IMR-90 (cell line): ENCODE measurements around the gene MLH3. TPM values are rescaled to one million over a fixed set of nuclear protein-coding genes. Genes with fewer than 3 reads are reported as not detected.

Experiments
- ATAC-seq: fragments of 200-7000 bp; cut with Tn5 transposase; 2 replicates; pipeline ENCODE4 v1.9.1; 2020; ENCODE audit warnings: low read depth, mild to moderate bottlenecking, moderate library complexity
- BruUV-seq: library from RNA; stranded (reverse); fragments of 400-500 nt; replicated peaks from 2 replicates; lab custom pipeline; 2021; lab: Mats Ljungman, UMichigan
- CTCF ChIA-PET: fragments of 300-600 bp; formaldehyde crosslinking; extraction: SDS; loops from one replicate; lab custom pipeline; 2021; ENCODE audit warnings: antibody characterized with exemption; lab: Yijun Ruan, JAX
- POLR2A ChIA-PET: fragments of 300-600 bp; sonication (Branson Sonifier 250); formaldehyde crosslinking; loops from one replicate; lab custom pipeline; 2022; ENCODE audit warnings: antibody characterized with exemption; ENCODE audit not compliant: unreplicated experiment; lab: Charles Lee
- DNase-seq: peaks from one replicate; pipeline ENCODE4 v3.0.0; 2013
- H2AFZ ChIP-seq: replicated peaks from 2 replicates; pipeline ENCODE3; 2013; ENCODE audit warnings: low read length, mild to moderate bottlenecking; ENCODE audit not compliant: poor library complexity
- H2AK5ac ChIP-seq: 2 replicates; pipeline ENCODE4 v1.6.1; 2013; ENCODE audit warnings: low read depth, low read length, inconsistent platforms
- H2AK9ac ChIP-seq: replicated peaks from 2 replicates; pipeline ENCODE3; 2013; ENCODE audit warnings: mild to moderate bottlenecking, low read depth, low read length, moderate library complexity; ENCODE audit not compliant: poor library complexity
- H2BK120ac ChIP-seq: 2 replicates; pipeline ENCODE4 v1.6.1; 2013; ENCODE audit warnings: low read depth, low read length, inconsistent platforms
- H2BK15ac ChIP-seq: 3 replicates; pipeline ENCODE4 v1.6.1; 2013; ENCODE audit warnings: low read depth, low read length, inconsistent platforms
- H2BK20ac ChIP-seq: 2 replicates; pipeline ENCODE4 v1.6.1; 2013; ENCODE audit warnings: low read depth, mild to moderate bottlenecking, inconsistent platforms, low read length, moderate library complexity
- H2BK5ac ChIP-seq: 2 replicates; pipeline ENCODE4 v1.6.1; 2013; ENCODE audit warnings: mild to moderate bottlenecking, low read depth, low read length, inconsistent platforms; ENCODE audit not compliant: poor library complexity, severe bottlenecking
- H3K14ac ChIP-seq: replicated peaks from 2 replicates; pipeline ENCODE4 v1.6.1; 2013; ENCODE audit warnings: low read depth, low read length, inconsistent platforms
- H3K18ac ChIP-seq: 2 replicates; pipeline ENCODE4 v1.6.1; 2013; ENCODE audit warnings: low read depth, low read length, control low read depth
- H3K23ac ChIP-seq: 2 replicates; pipeline ENCODE4 v1.6.1; 2013; ENCODE audit warnings: low read depth, low read length, inconsistent platforms
- H3K27ac ChIP-seq: 2 replicates; pipeline ENCODE4 v1.5.1; 2013; ENCODE audit warnings: mild to moderate bottlenecking, control low read depth, low read length; ENCODE audit not compliant: insufficient read depth
- H3K27me3 ChIP-seq: 2 replicates; pipeline ENCODE4 v1.6.1; 2013; ENCODE audit warnings: low read length; ENCODE audit not compliant: control insufficient read depth, insufficient read depth
- H3K36me3 ChIP-seq: 2 replicates; pipeline ENCODE4 v1.6.1; 2013; ENCODE audit warnings: low read length, mixed read lengths; ENCODE audit not compliant: control insufficient read depth, insufficient read depth
- H3K4ac ChIP-seq: 2 replicates; pipeline ENCODE4 v1.6.1; 2013; ENCODE audit warnings: low read depth, low read length, inconsistent platforms
- H3K4me1 ChIP-seq: 2 replicates; pipeline ENCODE4 v1.6.1; 2013; ENCODE audit warnings: low read length, mixed read lengths; ENCODE audit not compliant: control insufficient read depth, insufficient read depth
- H3K4me2 ChIP-seq: 2 replicates; pipeline ENCODE4 v1.6.1; 2013; ENCODE audit warnings: low read depth, mild to moderate bottlenecking, control low read depth, low read length, moderate library complexity
- H3K4me3 ChIP-seq: 2 replicates; pipeline ENCODE4 v1.5.1; 2013; ENCODE audit warnings: low read depth, mild to moderate bottlenecking, control low read depth, low read length, moderate library complexity; ENCODE audit not compliant: insufficient read depth
- H3K56ac ChIP-seq: 2 replicates; pipeline ENCODE4 v1.6.1; 2013; ENCODE audit warnings: low read length, inconsistent platforms; ENCODE audit not compliant: insufficient read depth; ENCODE audit errors: extremely low read depth
- H3K79me1 ChIP-seq, 2 experiments: 2 replicates each; pipeline ENCODE4 v1.6.1; 2013; ENCODE audit warnings: low read length in 2 of 2, inconsistent platforms in 1 of 2, low read depth in 1 of 2
- H3K9ac ChIP-seq: 2 replicates; pipeline ENCODE4 v1.6.1; 2013; ENCODE audit warnings: low read depth, low read length, control low read depth
- H3K9me1 ChIP-seq: 2 replicates; pipeline ENCODE4 v1.6.1; 2013; ENCODE audit warnings: low read length, inconsistent platforms; ENCODE audit not compliant: insufficient read depth
- H3K9me3 ChIP-seq: 2 replicates; pipeline ENCODE4 v1.6.1; 2013; ENCODE audit warnings: low read length; ENCODE audit not compliant: control insufficient read depth, insufficient read depth
- H4K20me1 ChIP-seq: 2 replicates; pipeline ENCODE4 v1.6.1; 2013; ENCODE audit warnings: low read length, inconsistent platforms; ENCODE audit not compliant: insufficient read depth
- H4K5ac ChIP-seq: 2 replicates; pipeline ENCODE4 v1.6.1; 2013; ENCODE audit warnings: mild to moderate bottlenecking, low read depth, low read length, control low read depth
- H4K8ac ChIP-seq, 2 experiments: 2 replicates each; pipeline ENCODE4 v1.6.1; 2013; ENCODE audit warnings: low read depth in 2 of 2, low read length in 2 of 2, control low read depth in 1 of 2, inconsistent platforms in 1 of 2
- H4K91ac ChIP-seq: 2 replicates; pipeline ENCODE4 v1.6.1; 2013; ENCODE audit warnings: low read depth, low read length, inconsistent platforms; ENCODE audit not compliant: insufficient read depth
- BHLHE40 ChIP-seq: fragments of 150-350 bp; IDR thresholded peaks from 2 replicates; pipeline ENCODE4 v1.6.1; 2016; ENCODE audit warnings: mild to moderate bottlenecking, low read depth, low read length
- CEBPB ChIP-seq: IDR thresholded peaks from 2 replicates; pipeline ENCODE4 v1.6.1; 2012; ENCODE audit warnings: low read depth, low read length, improper control_type of control experiment
- CHD1 ChIP-seq: IDR thresholded peaks from 2 replicates; pipeline ENCODE4 v1.6.1; 2012; ENCODE audit warnings: low read depth, low read length, improper control_type of control experiment
- ELK1 ChIP-seq: fragments of 150-350 bp; IDR thresholded peaks from 2 replicates; pipeline ENCODE4 v1.6.1; 2016; ENCODE audit warnings: low read depth, mild to moderate bottlenecking, low read length, moderate library complexity, borderline replicate concordance
- FOS ChIP-seq: fragments of 150-350 bp; IDR thresholded peaks from 2 replicates; pipeline ENCODE4 v1.6.1; 2016; ENCODE audit warnings: low read depth, low read length
- MAFK ChIP-seq: IDR thresholded peaks from 2 replicates; pipeline ENCODE4 v1.6.1; 2012; ENCODE audit warnings: low read depth, low read length, improper control_type of control experiment
- MAZ ChIP-seq: IDR thresholded peaks from 2 replicates; pipeline ENCODE4 v1.6.1; 2012; ENCODE audit warnings: low read depth, mild to moderate bottlenecking, low read length, improper control_type of control experiment, moderate library complexity, borderline replicate concordance
- MXI1 ChIP-seq: IDR thresholded peaks from 2 replicates; pipeline ENCODE4 v1.6.1; 2012; ENCODE audit warnings: low read depth, mild to moderate bottlenecking, low read length, moderate library complexity, borderline replicate concordance
- NFE2L2 ChIP-seq: fragments of 150-350 bp; IDR thresholded peaks from 2 replicates; pipeline ENCODE4 v1.6.1; 2016; ENCODE audit warnings: low read depth, mild to moderate bottlenecking, low read length
- POLR2A ChIP-seq: IDR thresholded peaks from 2 replicates; pipeline ENCODE4 v1.6.1; 2012; ENCODE audit warnings: mild to moderate bottlenecking, low read depth, low read length
- RAD21 ChIP-seq: IDR thresholded peaks from 2 replicates; pipeline ENCODE4 v1.6.1; 2012; ENCODE audit warnings: low read length, improper control_type of control experiment
- RCOR1 ChIP-seq: IDR thresholded peaks from 2 replicates; pipeline ENCODE4 v1.6.1; 2012; ENCODE audit warnings: mild to moderate bottlenecking, low read length, improper control_type of control experiment; ENCODE audit not compliant: insufficient replicate concordance
- RFX5 ChIP-seq: IDR thresholded peaks from 2 replicates; pipeline ENCODE4 v1.8.0; 2012; ENCODE audit warnings: low read depth, mild to moderate bottlenecking, low read length, moderate library complexity
- SMC3 ChIP-seq: fragments of 150-350 bp; IDR thresholded peaks from 2 replicates; pipeline ENCODE4 v1.6.1; 2016; ENCODE audit warnings: low read depth, mild to moderate bottlenecking, antibody characterized with exemption, low read length, moderate library complexity
- WGBS, 2 experiments: methylation state at CpG; one replicate each; pipeline versions ENCODE4 v1.1.5 to v1.1.7; 2013; ENCODE audit warnings: missing lambda C conversion rate in 2 of 2; ENCODE audit not compliant: insufficient read length in 1 of 2; ENCODE audit errors: extremely low coverage in 2 of 2; 5-methylcytosine and 5-hydroxymethylcytosine counted together
- dilution Hi-C: fragments of 300-500 bp; cut with HindIII; formaldehyde crosslinking; loops from one replicate; pipeline ENCODE4 v1.14.3; 2018; ENCODE audit warnings: low sequenced_read_pairs; ENCODE audit not compliant: unreplicated experiment
- in situ Hi-C: fragments of 300-500 bp; cut with MboI; formaldehyde crosslinking; loops from 3 replicates; pipeline ENCODE4 v1.14.3; 2019; ENCODE audit warnings: low sequenced_read_pairs, inconsistent platforms, mixed read lengths
- intact Hi-C: fragments of 100-400 bp; cut with micrococcal nuclease; formaldehyde crosslinking; loops from 2 replicates; pipeline ENCODE4 v1.10.0; 2022
- polyA plus RNA-seq, 3 experiments: library from polyadenylated mRNA; depleted of rRNA; stranded (reverse); fragments of >200 nt; gene quantifications; 2 replicates each; pipeline ENCODE4 v1.2.3, GENCODE V29; 2012; ENCODE audit warnings: low replicate concordance in 1 of 3
- total RNA-seq: library from RNA; depleted of rRNA; stranded (reverse); fragments of >200 nt; gene quantifications from 2 replicates; pipeline ENCODE4 v1.2.3, GENCODE V29; 2012
- TF ChIP-seq, protein P1 (sequence below): fragments of 150-350 bp; IDR thresholded peaks from 2 replicates; pipeline ENCODE4 v1.6.1; 2017; ENCODE audit warnings: mild to moderate bottlenecking, antibody characterized with exemption, low read length, low read depth
- TF ChIP-seq, protein P2 (sequence below): conservative IDR thresholded peaks from 2 replicates; pipeline ENCODE4 v1.5.1; 2012; ENCODE audit warnings: mild to moderate bottlenecking, low read depth, low read length, improper control_type of control experiment

MLH3 gene
- total and polyA plus RNA-seq, 2 of the 4 experiments (the other 2 are of a cell fraction), result 5.6 to 14.7 TPM

- Histone ChIP-seq H2AFZ (no peak overlapping the region), H2BK5ac (no peak overlapping the region), H3K4me2 (no peak overlapping the region), H2BK15ac (no peak overlapping the region), H3K27ac (no peak overlapping the region), H2BK120ac (no peak overlapping the region), H3K9me1 (peaks cover 3% of the 10 kb centered on the region; the same call in 1 of the 2 replicates), H3K27me3 (no peaks in the 10 kb centered on the region), H3K36me3 (no peaks in the 10 kb centered on the region), H3K23ac (no peak overlapping the region), H2AK9ac (no peak overlapping the region), H3K14ac (no peak overlapping the region), H4K20me1 (no peaks in the 10 kb centered on the region), H4K8ac (no peak overlapping the region), H3K4ac (no peak overlapping the region), H3K18ac (no peak overlapping the region), H2BK20ac (no peak overlapping the region), H3K9me3 (no peaks in the 10 kb centered on the region), H4K91ac (no peak overlapping the region), H3K9ac (no peak overlapping the region), H3K4me3 (no peak overlapping the region), H2AK5ac (no peak overlapping the region), H3K4me1 (peaks cover 4% of the 10 kb centered on the region; the same call in 1 of the 2 replicates), H3K56ac (no peak overlapping the region), H3K79me1 (peaks cover 23 to 35% of the 10 kb centered on the region in 2 experiments), H4K5ac (no peak overlapping the region)
- ChIA-PET POLR2A (no interaction called here), CTCF (no interaction called here)
- TF ChIP-seq MAFK (no peak), ELK1 (no peak), FOS (no peak), CEBPB (no peak), MXI1 (no peak), RFX5 (no peak), CHD1 (no peak), RCOR1 (no peak), RAD21 (no peak), NFE2L2 (no peak), POLR2A (no peak), MAZ (no peak), SMC3 (no peak), BHLHE40 (no peak)
- TF ChIP-seq, protein P1, sequence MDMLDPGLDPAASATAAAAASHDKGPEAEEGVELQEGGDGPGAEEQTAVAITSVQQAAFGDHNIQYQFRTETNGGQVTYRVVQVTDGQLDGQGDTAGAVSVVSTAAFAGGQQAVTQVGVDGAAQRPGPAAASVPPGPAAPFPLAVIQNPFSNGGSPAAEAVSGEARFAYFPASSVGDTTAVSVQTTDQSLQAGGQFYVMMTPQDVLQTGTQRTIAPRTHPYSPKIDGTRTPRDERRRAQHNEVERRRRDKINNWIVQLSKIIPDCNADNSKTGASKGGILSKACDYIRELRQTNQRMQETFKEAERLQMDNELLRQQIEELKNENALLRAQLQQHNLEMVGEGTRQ, result no peak
- TF ChIP-seq, protein P2, sequence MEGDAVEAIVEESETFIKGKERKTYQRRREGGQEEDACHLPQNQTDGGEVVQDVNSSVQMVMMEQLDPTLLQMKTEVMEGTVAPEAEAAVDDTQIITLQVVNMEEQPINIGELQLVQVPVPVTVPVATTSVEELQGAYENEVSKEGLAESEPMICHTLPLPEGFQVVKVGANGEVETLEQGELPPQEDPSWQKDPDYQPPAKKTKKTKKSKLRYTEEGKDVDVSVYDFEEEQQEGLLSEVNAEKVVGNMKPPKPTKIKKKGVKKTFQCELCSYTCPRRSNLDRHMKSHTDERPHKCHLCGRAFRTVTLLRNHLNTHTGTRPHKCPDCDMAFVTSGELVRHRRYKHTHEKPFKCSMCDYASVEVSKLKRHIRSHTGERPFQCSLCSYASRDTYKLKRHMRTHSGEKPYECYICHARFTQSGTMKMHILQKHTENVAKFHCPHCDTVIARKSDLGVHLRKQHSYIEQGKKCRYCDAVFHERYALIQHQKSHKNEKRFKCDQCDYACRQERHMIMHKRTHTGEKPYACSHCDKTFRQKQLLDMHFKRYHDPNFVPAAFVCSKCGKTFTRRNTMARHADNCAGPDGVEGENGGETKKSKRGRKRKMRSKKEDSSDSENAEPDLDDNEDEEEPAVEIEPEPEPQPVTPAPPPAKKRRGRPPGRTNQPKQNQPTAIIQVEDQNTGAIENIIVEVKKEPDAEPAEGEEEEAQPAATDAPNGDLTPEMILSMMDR, result no peak
- dilution Hi-C loops (no loop called here), intact Hi-C loops (no loop called here), in situ Hi-C loops (no loop called here)
- no TSS peak for BruUV-seq
- ATAC-seq (no peak), DNase-seq (no peak)
- no CpG with 5 or more reads among the region's 2 CpGs for WGBS, 2 experiments
Observed at GRCh38 chr14:75060420-75060819, 9.2 kb upstream of the MLH3 start.
